ENCODE measurements around the gene MRPL22. TPM values are rescaled to one million over a fixed set of nuclear protein-coding genes. Genes with fewer than 3 reads are reported as not detected.

Gene MRPL22
- total and polyA plus RNA-seq, 4 donors, result 26.9 to 88.0 (median 37.6) TPM

- H3K4me3 ChIP-seq, result no peak within 1 kb of the TSS
- DNase-seq (no peak), ATAC-seq (ENCODE audit: insufficient read depth, low FRiP score) (no peak)
- no peaks in the 10 kb centered on the region for H3K27me3 ChIP-seq (ENCODE audit: control insufficient read depth in 3 of 3, insufficient read depth in 3 of 3, low read length in 2 of 3)
- H3K27ac ChIP-seq (ENCODE audit: low read depth in 1 of 2, low read length in 1 of 2), result no peak within 1 kb of the TSS
- no peak for TF ChIP-seq CTCF (IDR thresholded peaks at IDR 0.05; ENCODE audit: control extremely low read depth, extremely low read depth)
- WGBS, 2 donors, result 95% methylated on average over 21 of the region's 21 CpGs
- H3K9ac ChIP-seq (ENCODE audit: insufficient read depth in 1 of 2, low read length in 2 of 2), result no peak within 1 kb of the TSS
- H3K4me1 ChIP-seq (ENCODE audit: control insufficient read depth in 5 of 5, insufficient read depth in 5 of 5, low read length in 5 of 5), result no peaks in the 10 kb centered on the region
- no peaks in the 10 kb centered on the region for H3K36me3 ChIP-seq (ENCODE audit: control insufficient read depth in 4 of 4, insufficient read depth in 4 of 4, low read length in 4 of 4)
- H3K9me3 ChIP-seq (ENCODE audit: control insufficient read depth in 4 of 4, insufficient read depth in 3 of 4, low read length in 3 of 4), result peaks cover 0 to 2% (median 0%) of the 10 kb centered on the region in 4 donors
These were observed 72.7 kb downstream of the MRPL22 start, which contains the start of gene KIF4B for GRCh38 chr5:155013526-155013925. KIF4B (plus strand) TSS chr5:155013755; CDS start chr5:155013860, 105 bp downstream.

GRCh38 chr5:155015239-155015638, 74.4 kb downstream of the MRPL22 start:
- H3K4me1 ChIP-seq (ENCODE audit: control insufficient read depth in 5 of 5, insufficient read depth in 5 of 5, low read length in 5 of 5), result no peaks in the 10 kb centered on the region
- no peak for ATAC-seq (ENCODE audit: insufficient read depth, low FRiP score)
- no peak overlapping the region for H3K9ac ChIP-seq (ENCODE audit: insufficient read depth in 1 of 2, low read length in 2 of 2)
- H3K9me3 ChIP-seq (ENCODE audit: control insufficient read depth in 4 of 4, insufficient read depth in 3 of 4, low read length in 3 of 4), result peaks cover 0 to 4% (median 0%) of the 10 kb centered on the region in 4 donors
- no peak overlapping the region for H3K4me3 ChIP-seq
- H3K36me3 ChIP-seq (ENCODE audit: control insufficient read depth in 4 of 4, insufficient read depth in 4 of 4, low read length in 4 of 4), result no peaks in the 10 kb centered on the region
- H3K27me3 ChIP-seq (ENCODE audit: control insufficient read depth in 3 of 3, insufficient read depth in 3 of 3, low read length in 2 of 3), result no peaks in the 10 kb centered on the region
- no peak for DNase-seq
- H3K27ac ChIP-seq (ENCODE audit: low read depth in 1 of 2, low read length in 1 of 2), result no peak overlapping the region
- TF ChIP-seq CTCF (IDR thresholded peaks at IDR 0.05; ENCODE audit: control extremely low read depth, extremely low read depth), result no peak
- WGBS, 2 donors, result 75 to 78% methylated on average over 6 of the region's 6 CpGs

GRCh38 chr5:155017610-155018009, 76.7 kb downstream of the MRPL22 start:
- 57 to 72% methylated on average over 2 of the region's 2 CpGs for WGBS, 2 donors

More at GRCh38 chr5:155017610-155018009, 76.7 kb downstream of the MRPL22 start:
- no peaks in the 10 kb centered on the region for H3K4me1 ChIP-seq (ENCODE audit: control insufficient read depth in 5 of 5, insufficient read depth in 5 of 5, low read length in 5 of 5)
- no peak for ATAC-seq (ENCODE audit: insufficient read depth, low FRiP score)
- TF ChIP-seq CTCF (IDR thresholded peaks at IDR 0.05; ENCODE audit: control extremely low read depth, extremely low read depth), result no peak
- no peak for DNase-seq
- H3K9me3 ChIP-seq (ENCODE audit: control insufficient read depth in 4 of 4, insufficient read depth in 3 of 4, low read length in 3 of 4), result peaks cover 0 to 4% (median 0%) of the 10 kb centered on the region in 4 donors
- no peak overlapping the region for H3K27ac ChIP-seq (ENCODE audit: low read depth in 1 of 2, low read length in 1 of 2)
- H3K4me3 ChIP-seq, result no peak overlapping the region
- no peaks in the 10 kb centered on the region for H3K36me3 ChIP-seq (ENCODE audit: control insufficient read depth in 4 of 4, insufficient read depth in 4 of 4, low read length in 4 of 4)
- no peak overlapping the region for H3K9ac ChIP-seq (ENCODE audit: insufficient read depth in 1 of 2, low read length in 2 of 2)
- no peaks in the 10 kb centered on the region for H3K27me3 ChIP-seq (ENCODE audit: control insufficient read depth in 3 of 3, insufficient read depth in 3 of 3, low read length in 2 of 3)

Other genes starting within 250 kb of the MRPL22 start
- 100 to 1,000 TPM in 1 of 2 donors, 10 to 100 TPM in 1; 75.7 to 199 TPM for gene LARP1, start 185.7 kb upstream of the MRPL22 start, total RNA-seq
- gene LARP1, start 185.7 kb upstream of the MRPL22 start, polyA plus RNA-seq, result 10 to 100 TPM; 30.5 to 47.7 TPM
- 10 to 100 TPM; 21.0 to 37.5 TPM for gene FAXDC2, start 90.5 kb upstream of the MRPL22 start, total RNA-seq
- gene FAXDC2, start 90.5 kb upstream of the MRPL22 start, polyA plus RNA-seq, result 10 to 100 TPM; 11.1 to 13.2 TPM
- gene CNOT8, start 82.4 kb upstream of the MRPL22 start, total RNA-seq, result 10 to 100 TPM; 62.6 to 87.0 TPM
- gene CNOT8, start 82.4 kb upstream of the MRPL22 start, polyA plus RNA-seq, result 10 to 100 TPM; 53.9 to 74.9 TPM
- gene GEMIN5, start 2.9 kb upstream of the MRPL22 start, total RNA-seq, result 10 to 100 TPM; 15.5 to 18.3 TPM
- gene GEMIN5, start 2.9 kb upstream of the MRPL22 start, polyA plus RNA-seq, result 1 to 10 TPM; 2.8 to 6.1 TPM
- not detected for gene KIF4B, start 72.7 kb downstream of the MRPL22 start, total RNA-seq
- under 1 TPM; 0.01 to 0.02 TPM for gene KIF4B, start 72.7 kb downstream of the MRPL22 start, polyA plus RNA-seq